SIG-M5 treated with dmso at 0.1 percent for 504 hours (cell line): ENCODE measurements around the gene TEX29.

Source experiments
- DNase-seq: peaks from one replicate; lab custom pipeline; 2025; ENCODE audit not compliant: unreplicated experiment; lab: John Stamatoyannopoulos, UW

TEX29 gene

GRCh38 chr13:111390522-111391270, 70.3 kb downstream of the TEX29 start:
- DNase-seq: no peak

DNA sequence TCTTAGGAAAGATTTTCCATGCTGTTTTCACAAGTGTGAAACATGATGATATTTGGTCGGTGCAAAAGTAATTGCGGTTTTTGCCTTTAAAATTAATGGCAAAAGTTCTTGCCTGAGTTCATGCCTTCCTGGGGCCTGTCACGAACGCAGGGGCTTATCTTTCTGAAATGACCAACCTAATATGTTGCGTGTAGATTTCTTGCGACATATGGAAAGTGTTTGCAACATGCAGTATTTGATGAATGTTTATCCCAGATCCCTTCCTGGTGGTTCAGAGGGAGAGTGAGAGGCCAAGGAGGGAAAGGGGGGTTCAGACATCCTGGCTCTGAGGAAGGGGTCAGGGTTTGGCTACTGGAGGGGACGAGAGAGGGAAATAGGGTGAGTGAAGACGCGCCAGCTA, 72.0 kb downstream of the TEX29 start:
- no peak for DNase-seq

DNA sequence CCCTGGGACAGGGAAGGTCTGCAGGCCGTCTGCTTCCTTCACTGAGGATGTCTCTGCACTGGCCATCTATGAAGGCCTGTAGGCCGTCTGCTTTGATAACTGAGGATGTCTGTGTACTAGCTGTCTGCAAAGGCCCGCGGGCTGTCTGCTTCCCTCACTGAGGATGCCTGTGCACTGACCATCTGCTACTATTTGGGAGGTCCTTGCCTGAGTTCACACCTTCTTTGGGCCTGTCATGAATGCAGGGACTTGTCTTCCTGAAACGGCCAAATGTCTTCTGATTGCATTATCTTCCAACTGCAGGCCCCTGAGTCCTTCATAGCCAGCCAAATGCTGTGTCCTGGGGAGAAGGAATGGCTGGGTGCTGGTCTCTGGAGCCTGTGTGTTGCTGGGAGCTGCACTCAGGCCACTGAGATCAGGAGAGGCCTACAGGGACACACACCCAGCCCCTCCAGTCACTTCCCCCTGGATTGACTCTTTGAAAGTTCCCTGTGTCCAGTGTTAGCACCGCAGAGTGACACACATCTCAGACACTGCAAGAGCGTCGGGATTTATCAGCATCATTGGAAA, 72.9 kb downstream of the TEX29 start:
- no peak for DNase-seq
